RWPE2 (cell line): ENCODE measurements around the gene ATF3.

ENCODE experiments used
- ATAC-seq: fragments of 200-7000 bp; cut with Tn5 transposase; 3 replicates; pipeline ENCODE4 v1.9.1; 2021; ENCODE audit warnings: low read depth
- DNase-seq: peaks from one replicate; pipeline ENCODE4 v3.0.0-alpha.2; 2020; ENCODE audit warnings: low spot score
- H3K27ac ChIP-seq: fragments of 450-650 bp; 2 replicates; pipeline ENCODE4 v1.5.1; 2017; ENCODE audit warnings: mild to moderate bottlenecking; ENCODE audit not compliant: poor library complexity, severe bottlenecking
- H3K27me3 ChIP-seq: fragments of 250-450 bp; sonication (Bioruptor Pico); 2 replicates; pipeline ENCODE4 v1.5.1; 2021; ENCODE audit warnings: mild to moderate bottlenecking, moderate library complexity; ENCODE audit not compliant: insufficient read depth, poor library complexity, severe bottlenecking
- H3K36me3 ChIP-seq: fragments of 250-450 bp; sonication (Bioruptor Pico); 2 replicates; pipeline ENCODE4 v1.5.1; 2020; ENCODE audit warnings: low read depth, mild to moderate bottlenecking, moderate library complexity
- H3K4me1 ChIP-seq: fragments of 250-450 bp; sonication (Bioruptor Pico); 2 replicates; pipeline ENCODE4 v1.5.1; 2021; ENCODE audit warnings: mild to moderate bottlenecking, moderate library complexity; ENCODE audit not compliant: insufficient read depth, poor library complexity, severe bottlenecking
- H3K4me3 ChIP-seq: fragments of 250-450 bp; sonication (Bioruptor Pico); 2 replicates; pipeline ENCODE4 v1.5.1; 2021; ENCODE audit warnings: mild to moderate bottlenecking, moderate library complexity; ENCODE audit not compliant: severe bottlenecking
- H3K9me3 ChIP-seq: fragments of 250-450 bp; sonication (Bioruptor Pico); 2 replicates; pipeline ENCODE4 v1.5.1; 2021; ENCODE audit warnings: mild to moderate bottlenecking, moderate library complexity; ENCODE audit not compliant: severe bottlenecking
- CTCF ChIP-seq: fragments of 450-650 bp; IDR thresholded peaks from one replicate; pipeline ENCODE4 v1.5.1; 2017; ENCODE audit warnings: mild to moderate bottlenecking, moderate library complexity; ENCODE audit not compliant: poor library complexity, severe bottlenecking

Gene ATF3

DNA sequence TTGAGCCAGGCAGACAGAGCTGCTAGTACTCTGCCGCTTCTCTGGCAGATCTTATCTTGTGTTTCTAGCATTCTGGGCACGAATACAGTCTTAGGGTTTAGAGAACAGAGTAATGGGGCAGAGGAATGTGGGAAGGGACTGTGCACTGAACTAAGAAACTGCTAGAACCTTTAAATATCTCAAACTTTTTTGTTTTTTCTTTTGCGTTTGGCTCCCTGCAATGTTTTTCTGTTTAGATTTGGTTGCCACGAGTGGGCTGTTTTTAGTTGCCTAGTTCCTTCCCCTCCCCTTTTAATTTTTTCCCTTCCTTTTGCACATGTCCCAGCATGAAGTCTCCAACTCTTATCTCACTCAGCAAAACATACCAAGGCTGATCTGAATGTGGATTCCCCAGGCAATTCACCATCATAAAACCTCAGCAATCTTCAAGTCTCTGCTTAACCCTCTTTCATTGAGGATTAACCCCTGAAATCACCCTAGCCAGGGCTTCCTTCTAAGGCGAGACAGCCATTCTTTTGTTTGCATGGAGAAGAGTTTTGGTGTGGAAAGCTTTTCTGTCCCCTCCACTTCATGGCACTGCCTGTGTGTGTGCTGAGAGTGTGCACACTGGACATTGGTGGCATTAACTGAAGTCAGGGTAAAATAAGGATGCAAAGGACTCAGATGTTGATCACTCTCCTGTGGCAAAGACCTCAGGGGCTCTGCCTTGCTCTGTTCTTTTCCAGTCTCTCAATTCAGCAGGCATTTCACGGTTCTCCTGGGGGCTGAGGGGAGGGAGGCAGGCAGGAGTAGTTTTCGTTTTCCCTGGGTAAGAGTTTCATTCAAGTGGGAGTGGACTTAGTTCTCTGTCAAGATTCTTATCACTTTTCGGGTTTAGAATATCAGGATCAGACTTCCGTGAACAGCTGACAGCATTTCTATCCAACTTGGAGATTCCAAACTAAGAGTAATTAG lies 2.8 kb upstream of the ATF3 start:
- TF ChIP-seq CTCF, result no peak
- H3K4me1 ChIP-seq, result peaks cover 9% of the 10 kb centered on the region
- peaks cover 30% of the 10 kb centered on the region for H3K27me3 ChIP-seq
- no peaks in the 10 kb centered on the region for H3K9me3 ChIP-seq
- no peak for DNase-seq
- no peak overlapping the region for H3K4me3 ChIP-seq
- no peak overlapping the region for H3K27ac ChIP-seq
- no peaks in the 10 kb centered on the region for H3K36me3 ChIP-seq
- ATAC-seq, result no peak

DNA sequence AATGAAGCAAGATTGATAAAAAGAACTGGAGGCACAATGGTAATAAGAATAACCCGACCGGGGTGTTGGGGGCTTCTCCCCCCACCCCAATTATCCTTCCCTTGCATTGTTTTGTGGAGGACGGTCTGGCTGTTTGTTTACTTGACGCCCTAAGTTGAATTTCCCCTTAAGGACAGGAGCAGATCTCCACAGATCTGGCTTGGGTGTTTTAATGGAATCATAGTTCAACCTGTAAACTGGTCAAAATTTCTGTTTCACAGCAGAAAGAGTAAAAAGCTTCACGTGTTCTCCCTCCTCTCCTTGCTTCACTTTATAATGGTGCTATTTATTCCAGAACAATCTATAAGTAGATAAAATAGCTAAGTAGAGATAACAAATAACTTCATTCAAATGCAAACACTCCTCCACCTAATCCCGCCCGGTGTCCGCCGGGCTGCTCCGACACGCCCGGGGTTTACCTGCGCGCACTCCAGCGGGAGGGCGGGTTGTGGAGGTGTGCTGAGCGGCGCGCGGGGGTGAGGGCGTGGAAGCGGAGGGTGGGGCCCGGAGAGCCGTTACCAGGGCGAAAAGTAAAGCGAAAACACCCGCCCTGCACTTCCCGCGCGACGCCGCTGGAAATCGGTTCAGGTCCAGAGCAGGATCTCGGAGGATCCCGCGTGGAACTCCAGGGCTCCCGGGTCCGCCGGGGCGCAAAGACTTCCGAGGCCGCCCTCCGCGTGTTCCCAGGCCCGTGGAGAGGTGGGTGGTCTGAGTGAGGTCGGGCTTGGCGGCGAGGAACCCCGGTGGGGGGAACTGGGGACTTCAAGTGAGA lies 2.0 kb upstream of the ATF3 start:
- peak overlapping the region; percentile 41 for H3K4me3 ChIP-seq
- peak; percentile 22; the same call in 1 of the 3 replicates for ATAC-seq
- no peak for TF ChIP-seq CTCF
- H3K4me1 ChIP-seq, result peaks cover 3% of the 10 kb centered on the region
- DNase-seq, result no peak
- no peaks in the 10 kb centered on the region for H3K36me3 ChIP-seq
- no peaks in the 10 kb centered on the region for H3K9me3 ChIP-seq
- peaks cover 30% of the 10 kb centered on the region for H3K27me3 ChIP-seq
- H3K27ac ChIP-seq, result no peak overlapping the region

DNA sequence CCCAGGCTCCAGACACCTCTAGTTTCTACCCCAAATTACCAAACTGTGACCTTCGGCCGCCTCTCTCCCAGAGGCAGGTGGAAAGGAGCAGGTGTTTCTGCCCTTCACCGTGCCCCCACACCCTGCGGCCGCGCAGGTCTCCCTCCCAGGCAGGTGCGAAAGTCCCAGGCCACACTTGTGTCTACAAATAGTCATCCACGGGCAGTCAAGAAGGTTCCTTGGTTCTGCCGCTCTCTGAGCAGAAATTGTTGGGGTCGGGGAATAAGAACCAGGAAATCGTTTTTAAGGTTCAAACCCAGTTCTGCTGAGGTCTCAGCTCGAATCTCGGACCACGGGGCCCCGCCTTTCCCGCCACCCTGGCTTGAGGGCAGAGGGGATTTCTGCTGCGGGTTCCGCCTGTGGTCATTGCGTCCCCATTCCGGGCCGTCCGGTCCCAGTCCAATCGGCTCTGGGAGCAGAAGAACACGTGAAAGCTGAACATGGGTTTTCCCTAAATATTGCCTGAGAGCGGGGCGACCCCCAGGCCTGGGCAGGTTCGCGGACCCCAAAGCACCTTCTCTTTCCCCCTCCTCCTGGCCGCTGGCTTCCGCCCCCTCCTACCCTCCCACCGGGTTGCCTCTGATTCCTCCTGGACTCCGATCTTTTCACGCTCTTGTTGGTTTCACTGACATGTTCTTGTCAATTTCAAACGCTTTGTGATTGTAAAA lies 1.2 kb upstream of the ATF3 start:
- Histone ChIP-seq H3K27me3 (peaks cover 30% of the 10 kb centered on the region), H3K27ac (no peak overlapping the region), H3K36me3 (no peaks in the 10 kb centered on the region), H3K4me3 (peak overlapping the region; percentile 41), H3K4me1 (peaks cover 3% of the 10 kb centered on the region), H3K9me3 (no peaks in the 10 kb centered on the region)
- DNase-seq, result no peak
- ATAC-seq, result no peak
- no peak for TF ChIP-seq CTCF

DNA sequence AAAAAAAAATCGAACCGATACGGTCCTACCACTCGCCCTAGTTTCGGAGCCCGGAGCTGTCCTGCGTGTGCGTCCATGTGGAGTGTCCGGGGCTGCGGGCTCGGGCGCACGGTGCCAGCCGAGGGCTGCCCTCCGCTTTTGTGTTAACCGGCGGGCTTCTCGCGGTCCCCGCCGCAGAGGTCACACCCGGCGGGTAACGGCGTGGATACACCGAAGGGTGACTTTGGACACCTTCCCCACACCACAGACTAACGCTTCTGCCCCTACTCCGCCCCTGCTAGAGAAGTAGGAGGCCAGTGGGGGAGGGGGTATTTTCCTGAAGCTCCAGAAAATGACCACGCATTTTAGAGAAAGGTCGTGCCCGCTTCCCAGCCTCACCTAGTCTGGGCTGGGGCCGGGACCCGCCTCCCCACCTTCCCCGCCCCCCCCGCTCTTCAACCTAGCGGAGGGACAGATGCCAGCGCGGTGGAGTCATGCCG lies 609 bp upstream of the ATF3 start:
- no peak for DNase-seq
- Histone ChIP-seq H3K9me3 (no peaks in the 10 kb centered on the region), H3K27ac (no peak overlapping the region), H3K4me1 (peaks cover 3% of the 10 kb centered on the region), H3K36me3 (no peaks in the 10 kb centered on the region), H3K27me3 (peaks cover 30% of the 10 kb centered on the region), H3K4me3 (peak overlapping the region; percentile 41)
- TF ChIP-seq CTCF, result no peak
- peak; percentile 1; the same call in 2 of the 3 replicates for ATAC-seq
